GM21825 (cell line): ENCODE data around the gene KCNJ4.
"Not testable (repeated sequence)": the region's sequence is repeated elsewhere in the genome, so short reads cannot be mapped to it uniquely, and the experiment has no call there.

Experiments used
- ATAC-seq: cut with Tn5 transposase; IDR thresholded peaks from one replicate; pipeline ENCODE4 v1.9.1; 2021; ENCODE audit warnings: mild to moderate bottlenecking, moderate library complexity; ENCODE audit not compliant: unreplicated experiment

The KCNJ4 gene

GRCh38 chr22:38388506-38389427 is 66.2 kb downstream of the KCNJ4 start:
- not testable (repeated sequence) for ATAC-seq

GRCh38 chr22:38386918-38387317 is 68.1 kb downstream of the KCNJ4 start:
- ATAC-seq, result not testable (repeated sequence)

- no peak for ATAC-seq
Observed at GRCh38 chr22:38383417-38383816, 71.6 kb downstream of the KCNJ4 start.

- not testable (repeated sequence) for ATAC-seq
Observed at GRCh38 chr22:38381371-38381770, 73.6 kb downstream of the KCNJ4 start.
